ENCODE data around the gene TAMALIN.
A peak's percentile ranks its signal among the peaks of the same experiment; 100 is the strongest.

TAMALIN gene

DNA sequence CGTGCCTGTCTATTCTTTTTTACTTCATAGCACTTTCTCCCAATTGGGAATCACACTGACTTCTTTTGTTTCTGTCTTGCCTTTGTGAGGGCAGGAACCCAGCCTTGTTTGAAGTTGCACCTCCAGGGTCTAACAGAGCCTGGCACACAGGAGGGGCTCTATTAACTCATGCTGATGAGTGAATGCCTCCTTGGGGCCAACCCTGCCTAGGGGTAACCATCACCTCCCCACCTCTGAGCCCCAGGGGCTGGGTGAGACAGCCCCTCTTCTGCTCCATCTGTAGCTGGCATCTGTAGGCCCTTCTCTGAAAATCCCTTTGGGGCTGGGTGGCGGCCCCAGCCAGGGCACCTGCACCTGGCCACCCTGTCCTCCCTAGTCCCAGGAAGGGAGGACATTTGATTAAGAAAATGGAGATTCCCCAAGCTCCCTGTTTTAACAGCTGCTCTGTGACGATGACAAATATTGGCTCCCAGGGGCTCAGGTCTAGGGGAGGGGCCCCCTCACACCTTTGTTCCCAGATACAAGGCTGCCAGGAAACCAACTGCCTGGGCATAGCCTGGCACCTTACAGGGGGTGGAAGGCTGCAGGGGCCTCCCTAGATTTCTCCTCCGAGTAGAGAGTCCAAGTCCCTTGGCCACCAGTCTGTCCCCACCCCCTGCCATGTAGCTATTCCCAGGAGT, 11.8 kb downstream of the TAMALIN start:
- TF ChIP-seq, protein P1, sequence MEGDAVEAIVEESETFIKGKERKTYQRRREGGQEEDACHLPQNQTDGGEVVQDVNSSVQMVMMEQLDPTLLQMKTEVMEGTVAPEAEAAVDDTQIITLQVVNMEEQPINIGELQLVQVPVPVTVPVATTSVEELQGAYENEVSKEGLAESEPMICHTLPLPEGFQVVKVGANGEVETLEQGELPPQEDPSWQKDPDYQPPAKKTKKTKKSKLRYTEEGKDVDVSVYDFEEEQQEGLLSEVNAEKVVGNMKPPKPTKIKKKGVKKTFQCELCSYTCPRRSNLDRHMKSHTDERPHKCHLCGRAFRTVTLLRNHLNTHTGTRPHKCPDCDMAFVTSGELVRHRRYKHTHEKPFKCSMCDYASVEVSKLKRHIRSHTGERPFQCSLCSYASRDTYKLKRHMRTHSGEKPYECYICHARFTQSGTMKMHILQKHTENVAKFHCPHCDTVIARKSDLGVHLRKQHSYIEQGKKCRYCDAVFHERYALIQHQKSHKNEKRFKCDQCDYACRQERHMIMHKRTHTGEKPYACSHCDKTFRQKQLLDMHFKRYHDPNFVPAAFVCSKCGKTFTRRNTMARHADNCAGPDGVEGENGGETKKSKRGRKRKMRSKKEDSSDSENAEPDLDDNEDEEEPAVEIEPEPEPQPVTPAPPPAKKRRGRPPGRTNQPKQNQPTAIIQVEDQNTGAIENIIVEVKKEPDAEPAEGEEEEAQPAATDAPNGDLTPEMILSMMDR (IDR thresholded peaks at IDR 0.05): no peak

DNA sequence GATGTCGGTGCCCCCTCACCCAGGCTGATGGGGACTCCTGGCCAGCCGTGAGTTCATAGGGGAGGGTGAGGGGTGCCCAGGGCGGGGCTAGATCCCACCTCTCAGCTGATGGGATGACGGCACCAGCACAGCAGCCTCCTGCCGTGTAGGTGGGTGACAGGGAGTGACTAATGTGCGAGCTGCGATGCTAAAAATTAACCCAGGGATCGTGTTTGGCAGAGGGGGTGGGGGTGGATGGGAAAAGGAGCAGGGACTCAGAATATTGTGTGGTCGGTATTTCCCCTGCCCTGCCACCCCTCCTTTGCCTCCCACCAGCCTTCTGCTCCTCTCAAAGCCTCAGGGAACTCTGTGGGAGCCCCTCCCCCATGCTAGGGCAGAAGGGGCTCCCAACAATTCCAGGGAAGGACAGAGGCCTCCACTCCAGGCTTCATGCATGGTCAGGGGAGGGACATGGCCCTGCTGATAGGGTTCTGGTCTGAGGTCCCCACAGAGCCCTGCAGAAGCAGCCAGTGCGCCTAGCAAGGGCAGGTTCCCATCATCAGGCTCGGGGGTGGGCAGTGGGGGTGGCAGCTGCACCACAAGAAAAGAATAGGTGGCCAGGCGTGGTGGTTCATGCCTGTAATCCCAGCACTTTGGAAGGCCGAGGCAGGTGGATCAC, 12.5 kb downstream of the TAMALIN start:
- TF ChIP-seq, protein P1 (IDR thresholded peaks at IDR 0.05): no peak

DNA sequence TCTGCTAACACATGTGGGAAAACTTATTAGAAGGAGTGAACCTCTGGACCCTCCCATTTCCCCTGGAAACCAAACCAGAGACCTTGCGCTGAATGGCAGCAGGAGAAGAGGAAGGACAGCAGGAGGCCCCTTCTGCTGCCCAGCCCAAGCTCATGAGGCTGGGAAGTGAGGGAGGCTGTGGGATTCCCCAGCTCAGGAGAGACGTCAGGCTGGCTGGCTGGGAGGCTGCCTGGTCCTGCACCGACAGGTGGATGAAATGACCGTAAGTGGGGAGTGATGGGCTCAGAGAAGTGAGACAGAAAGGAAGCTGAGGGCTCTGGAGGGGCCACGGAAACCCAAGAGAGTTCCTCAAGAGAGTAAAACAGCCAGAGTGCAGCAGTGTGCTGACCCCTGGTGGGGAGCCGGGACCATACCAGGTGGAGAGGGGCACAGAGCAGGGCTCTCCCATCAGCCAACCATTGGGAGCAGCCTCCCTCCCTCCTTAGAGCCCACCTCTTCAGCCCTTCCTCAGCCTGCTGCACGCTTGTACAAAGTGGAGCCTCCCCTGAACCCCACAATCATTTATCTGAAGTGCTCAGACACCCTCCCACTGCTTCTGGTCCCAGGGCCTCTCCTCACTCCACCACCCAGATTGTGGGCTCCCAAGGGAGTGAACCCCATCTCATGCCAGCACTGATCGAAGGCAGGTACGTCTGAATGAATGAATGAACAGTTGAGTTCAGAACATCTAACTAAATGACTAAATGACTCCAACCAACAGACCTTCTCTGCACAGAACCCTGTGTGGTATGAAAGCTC, 14.0 kb downstream of the TAMALIN start:
- TF ChIP-seq, protein P1 (IDR thresholded peaks at IDR 0.05): peak; percentile 57

DNA sequence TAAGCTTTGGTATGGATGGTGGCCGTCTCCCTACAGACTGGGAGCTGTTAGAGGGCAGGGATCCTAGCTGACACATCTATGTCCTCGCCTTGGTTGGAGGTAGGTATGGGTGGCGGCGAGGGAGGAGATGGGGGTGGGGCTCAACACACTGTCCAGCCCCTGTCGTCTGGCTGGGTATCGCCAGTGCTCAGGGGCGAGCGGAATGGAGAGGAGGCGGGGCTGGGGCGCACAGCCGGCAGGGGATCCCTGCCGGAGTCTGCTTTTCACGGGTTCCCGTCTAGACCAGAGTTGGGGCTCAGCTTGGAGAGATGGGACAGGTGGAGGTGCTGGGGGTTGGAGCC, 16.1 kb downstream of the TAMALIN start:
- TF ChIP-seq, protein P1 (IDR thresholded peaks at IDR 0.05): no peak

DNA sequence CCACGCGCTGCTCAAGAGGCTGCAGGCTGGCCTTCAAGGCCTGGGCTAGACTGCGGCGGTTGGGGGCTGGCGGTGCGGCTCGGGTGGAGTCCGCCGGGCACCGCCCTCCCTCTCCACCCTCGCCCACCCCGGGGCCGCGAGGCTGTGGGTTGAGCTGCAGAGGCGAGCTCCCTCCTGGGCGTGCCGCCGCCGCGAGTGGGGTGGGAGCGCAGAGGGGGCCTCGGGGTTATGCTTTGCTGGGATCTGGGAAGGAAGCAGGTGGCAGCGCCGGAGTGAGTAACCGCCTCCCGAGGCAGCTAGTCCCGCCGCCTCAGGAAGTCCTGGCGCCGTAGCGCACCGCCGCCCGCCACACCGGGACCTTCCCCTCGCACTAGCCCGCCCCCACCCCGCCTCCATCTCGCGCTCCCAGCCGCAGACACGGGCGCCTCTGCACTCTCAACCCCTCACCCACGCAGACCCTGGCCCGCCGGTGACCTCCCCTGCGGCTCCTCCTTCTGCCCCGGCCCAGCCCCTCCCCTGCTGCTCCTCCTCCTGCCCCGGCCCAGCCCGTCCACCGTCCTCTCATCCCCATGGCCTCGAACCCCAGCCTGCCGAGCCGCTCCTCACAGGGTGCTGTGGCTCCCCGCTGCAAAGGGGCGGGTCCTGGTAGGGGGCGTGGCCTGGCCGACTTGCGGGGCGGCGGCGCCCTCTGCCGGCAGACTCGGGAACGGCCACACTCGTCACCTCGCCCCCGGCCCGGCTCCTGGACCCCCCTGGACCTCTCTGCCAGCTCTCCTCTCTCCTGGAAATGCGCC, 16.6 kb downstream of the TAMALIN start:
- TF ChIP-seq, protein P1 (IDR thresholded peaks at IDR 0.05): peak; percentile 97

DNA sequence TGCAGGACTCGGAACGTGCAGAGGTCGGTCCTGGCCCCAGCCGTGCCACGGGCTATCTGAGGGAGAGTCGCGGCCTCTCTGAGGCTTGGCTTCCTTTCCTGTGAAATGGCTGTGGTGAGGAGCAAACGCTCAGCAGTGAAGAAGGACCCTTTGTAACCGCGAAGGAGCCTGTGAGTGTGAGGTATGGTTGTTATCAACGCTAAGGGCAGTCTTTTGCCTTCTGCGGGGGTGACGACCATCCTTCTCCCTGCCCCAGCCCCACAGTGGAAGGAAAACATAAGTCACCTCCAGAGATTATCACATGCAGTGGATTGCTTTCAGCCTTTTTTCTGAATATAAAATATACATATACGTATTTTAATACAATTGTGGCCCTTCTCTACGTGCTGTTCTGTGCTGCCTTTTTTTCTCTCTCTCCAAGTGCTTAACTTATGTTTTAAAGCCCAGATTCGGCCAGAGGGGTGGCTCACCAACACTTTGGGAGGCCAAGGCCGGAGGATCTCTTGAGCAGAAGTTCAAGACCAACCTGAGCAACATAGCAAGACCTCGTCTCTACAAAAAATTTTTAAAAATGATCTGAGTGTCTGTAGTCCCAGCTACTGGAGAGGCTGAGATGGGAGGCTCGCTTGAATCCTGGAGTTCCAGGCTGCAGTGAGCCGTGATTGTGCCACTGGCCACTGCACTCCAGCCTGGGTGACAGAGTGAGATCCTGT, 17.4 kb downstream of the TAMALIN start:
- TF ChIP-seq, protein P1 (IDR thresholded peaks at IDR 0.05): peak; percentile 60

DNA sequence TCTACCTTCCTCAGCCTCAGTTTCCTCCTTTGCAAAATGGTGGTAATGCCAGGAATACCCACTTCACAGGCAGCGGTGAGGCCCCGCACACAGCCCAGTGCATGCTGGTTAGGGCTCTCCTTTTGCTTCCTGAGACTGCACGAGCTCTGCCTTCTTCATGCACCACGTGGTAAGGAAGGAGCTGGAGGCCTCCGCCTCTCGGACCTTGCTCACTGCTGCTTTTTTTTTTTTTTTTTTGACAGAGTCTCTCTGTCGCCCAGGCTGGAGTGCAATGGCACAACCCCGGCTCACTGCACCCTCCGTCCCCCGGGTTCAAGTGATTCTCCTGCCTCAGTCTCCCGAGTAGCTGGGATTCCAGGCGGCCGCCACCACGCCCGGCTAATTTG, 18.1 kb downstream of the TAMALIN start:
- TF ChIP-seq, protein P1 (IDR thresholded peaks at IDR 0.05): no peak
